Astrocyte of the cerebellum (primary cell): ENCODE results near the gene MEGF6.

Experiments
- DNase-seq: peaks from one replicate; pipeline ENCODE4 v3.0.0-alpha.2; 2011; ENCODE audit warnings: low read depth
- H3K4me3 ChIP-seq: 2 replicates; pipeline ENCODE4 v1.5.1; 2011; ENCODE audit warnings: mild to moderate bottlenecking, low read depth, low read length, moderate library complexity
- CTCF ChIP-seq: IDR thresholded peaks from 2 replicates; pipeline ENCODE4 v1.5.1; 2012; ENCODE audit warnings: low read length, low read depth, moderate library complexity, mild to moderate bottlenecking; ENCODE audit errors: missing control alignments
- in situ Hi-C: cut with HindIII; loops from 2 replicates; pipeline ENCODE4 v1.10.0; 2017; ENCODE audit warnings: low sequenced_read_pairs

MEGF6 gene

GRCh38 chr1:3461238-3461933 lies 149.9 kb downstream of the MEGF6 start:
- DNase-seq, result no peak
- TF ChIP-seq CTCF, result no peak
- in situ Hi-C loops, result no loop called here
- H3K4me3 ChIP-seq, result no peak overlapping the region

GRCh38 chr1:3460672-3461131 lies 150.6 kb downstream of the MEGF6 start:
- in situ Hi-C loops, result no loop called here
- no peak for TF ChIP-seq CTCF
- no peak for DNase-seq
- H3K4me3 ChIP-seq, result no peak overlapping the region

GRCh38 chr1:3459940-3460671 lies 151.2 kb downstream of the MEGF6 start:
- DNase-seq, result no peak
- H3K4me3 ChIP-seq, result no peak overlapping the region
- in situ Hi-C loops, result no loop called here
- no peak for TF ChIP-seq CTCF

GRCh38 chr1:3459051-3459908 lies 152.0 kb downstream of the MEGF6 start:
- no peak overlapping the region for H3K4me3 ChIP-seq
- no peak for TF ChIP-seq CTCF
- in situ Hi-C loops, result no loop called here
- no peak for DNase-seq

GRCh38 chr1:3457910-3458883 lies 153.1 kb downstream of the MEGF6 start:
- no peak for TF ChIP-seq CTCF
- in situ Hi-C loops, result no loop called here
- no peak overlapping the region for H3K4me3 ChIP-seq
- DNase-seq, result no peak
